ENCODE data around the gene FARS2. TPM values are rescaled to one million over a fixed set of nuclear protein-coding genes. Genes with fewer than 3 reads are reported as not detected.

The FARS2 gene
- total and polyA plus RNA-seq, 2 donors (not counting 3 experiments of a cell fraction or from before 2014, with no cell fraction given): 20.2 to 20.5 TPM

DNA sequence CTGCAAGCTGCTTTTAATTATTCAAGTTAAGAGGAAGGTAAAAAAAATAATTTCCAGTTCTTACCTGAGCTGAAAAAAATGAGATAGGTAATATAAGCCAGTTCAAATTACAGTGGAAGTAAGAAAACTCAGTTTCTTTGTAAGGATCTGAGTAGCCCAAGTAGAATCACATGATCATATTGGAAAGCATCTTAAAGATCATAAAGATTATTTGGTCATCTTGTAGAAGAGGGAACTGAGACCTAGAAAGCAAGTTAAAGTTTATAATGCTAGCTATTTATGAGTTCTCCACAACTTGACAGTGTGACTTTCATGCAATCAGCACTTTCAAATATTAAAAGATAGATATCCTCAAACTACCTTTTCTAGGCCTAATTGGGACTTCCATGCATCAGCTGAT lies 80.5 kb downstream of the FARS2 start:
- dilution Hi-C loops (cut with MboI; ENCODE audit: extremely low pct_ligation_motif_present, low sequenced_read_pairs) (no loop called here), intact Hi-C loops (cut with micrococcal nuclease) (no loop called here)
- H3K4me3 ChIP-seq (replicated peaks in 1 of 3; ENCODE audit: insufficient read depth in 1 of 3, low read depth in 1 of 3, low read length in 3 of 3): no peak overlapping the region
- no peaks in the 10 kb centered on the region for H3K9me1 ChIP-seq (replicated peaks; ENCODE audit: control insufficient read depth, extremely low read depth, insufficient read depth, low read length)
- H3K9ac ChIP-seq (replicated peaks; ENCODE audit: extremely low read depth, insufficient read depth, low read length): no peak overlapping the region
- FAIRE-seq (no peak), DNase-seq (ENCODE audit: low read depth, low spot score) (no peak)
- H2AFZ ChIP-seq (ENCODE audit: low read depth, low read length): no peak overlapping the region
- H3K79me2 ChIP-seq (ENCODE audit: control insufficient read depth, insufficient read depth, low read length): no peaks in the 10 kb centered on the region
- no peaks in the 10 kb centered on the region for H3K36me3 ChIP-seq (ENCODE audit: control insufficient read depth in 2 of 2, extremely low read depth in 1 of 2, insufficient read depth in 2 of 2, low read length in 2 of 2)
- no peak overlapping the region for H3K4me2 ChIP-seq (ENCODE audit: insufficient read depth, low read length)
- TF ChIP-seq, protein P1, sequence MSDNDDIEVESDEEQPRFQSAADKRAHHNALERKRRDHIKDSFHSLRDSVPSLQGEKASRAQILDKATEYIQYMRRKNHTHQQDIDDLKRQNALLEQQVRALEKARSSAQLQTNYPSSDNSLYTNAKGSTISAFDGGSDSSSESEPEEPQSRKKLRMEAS (IDR thresholded peaks at IDR 0.05; ENCODE audit: insufficient read depth, insufficient read length): no peak
- TF ChIP-seq, protein P2, sequence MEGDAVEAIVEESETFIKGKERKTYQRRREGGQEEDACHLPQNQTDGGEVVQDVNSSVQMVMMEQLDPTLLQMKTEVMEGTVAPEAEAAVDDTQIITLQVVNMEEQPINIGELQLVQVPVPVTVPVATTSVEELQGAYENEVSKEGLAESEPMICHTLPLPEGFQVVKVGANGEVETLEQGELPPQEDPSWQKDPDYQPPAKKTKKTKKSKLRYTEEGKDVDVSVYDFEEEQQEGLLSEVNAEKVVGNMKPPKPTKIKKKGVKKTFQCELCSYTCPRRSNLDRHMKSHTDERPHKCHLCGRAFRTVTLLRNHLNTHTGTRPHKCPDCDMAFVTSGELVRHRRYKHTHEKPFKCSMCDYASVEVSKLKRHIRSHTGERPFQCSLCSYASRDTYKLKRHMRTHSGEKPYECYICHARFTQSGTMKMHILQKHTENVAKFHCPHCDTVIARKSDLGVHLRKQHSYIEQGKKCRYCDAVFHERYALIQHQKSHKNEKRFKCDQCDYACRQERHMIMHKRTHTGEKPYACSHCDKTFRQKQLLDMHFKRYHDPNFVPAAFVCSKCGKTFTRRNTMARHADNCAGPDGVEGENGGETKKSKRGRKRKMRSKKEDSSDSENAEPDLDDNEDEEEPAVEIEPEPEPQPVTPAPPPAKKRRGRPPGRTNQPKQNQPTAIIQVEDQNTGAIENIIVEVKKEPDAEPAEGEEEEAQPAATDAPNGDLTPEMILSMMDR (IDR thresholded peaks at IDR 0.05; ENCODE audit: extremely low read depth in 1 of 2, insufficient read depth in 1 of 2, low read depth in 1 of 2, low read length in 2 of 2): no peak
- TF ChIP-seq FOS (IDR thresholded peaks at IDR 0.05; ENCODE audit: borderline replicate concordance, insufficient read depth, low read length) (no peak), EZH2 (IDR thresholded peaks at IDR 0.05; ENCODE audit: borderline replicate concordance, low read depth, low read length, severe bottlenecking) (no peak), MYC (IDR thresholded peaks at IDR 0.05; ENCODE audit: low read depth, low read length) (no peak), GATA2 (IDR thresholded peaks at IDR 0.05; ENCODE audit: insufficient read depth, insufficient read length, low read depth, low read length) (no peak), JUN (IDR thresholded peaks at IDR 0.05; ENCODE audit: borderline replicate concordance, insufficient read depth, insufficient read length, low read depth) (no peak), POLR2A (IDR thresholded peaks at IDR 0.05; ENCODE audit: low read depth, low read length) (no peak), POLR2AphosphoS5 (IDR thresholded peaks at IDR 0.05; ENCODE audit: insufficient read depth, low read depth, low read length) (no peak)
- no peak overlapping the region for H3K27ac ChIP-seq (ENCODE audit: insufficient read depth, low read depth, low read length)
- ChIA-PET CTCF (interaction anchor here (1.3 kb wide), 1 partner anchor 9 kb away, joined by 4 read pairs; no protein-coding TSS in a partner anchor), POLR2A (no interaction called here)
- no TSS peak for BruUV-seq (replicated peaks)
- no peaks in the 10 kb centered on the region for H3K9me3 ChIP-seq (replicated peaks; ENCODE audit: control insufficient read depth, insufficient read depth, low read length)
- H3K27me3 ChIP-seq (ENCODE audit: control insufficient read depth in 2 of 2, insufficient read depth in 2 of 2, low read length in 2 of 2): no peaks in the 10 kb centered on the region
- H4K20me1 ChIP-seq (replicated peaks; ENCODE audit: control insufficient read depth, extremely low read depth, insufficient read depth, low read length): no peaks in the 10 kb centered on the region
- H3K4me1 ChIP-seq (ENCODE audit: control insufficient read depth, extremely low read depth, insufficient read depth, low read length): peaks cover 2% of the 10 kb centered on the region
